ENCODE results near the gene PLBD1.

GRCh38 chr12:14605401-14605989, 37.8 kb upstream of the PLBD1 start:
- TF ChIP-seq POLR2AphosphoS5 (IDR thresholded peaks at IDR 0.05) (no peak), POLR2A (IDR thresholded peaks at IDR 0.05) (no peak), CTCF (IDR thresholded peaks at IDR 0.05) (no peak)
